Measurements from ENCODE around the gene TRPV3.
"Not testable (repeated sequence)": the region's sequence is repeated elsewhere in the genome, so short reads cannot be mapped to it uniquely, and the experiment has no call there.

DNA sequence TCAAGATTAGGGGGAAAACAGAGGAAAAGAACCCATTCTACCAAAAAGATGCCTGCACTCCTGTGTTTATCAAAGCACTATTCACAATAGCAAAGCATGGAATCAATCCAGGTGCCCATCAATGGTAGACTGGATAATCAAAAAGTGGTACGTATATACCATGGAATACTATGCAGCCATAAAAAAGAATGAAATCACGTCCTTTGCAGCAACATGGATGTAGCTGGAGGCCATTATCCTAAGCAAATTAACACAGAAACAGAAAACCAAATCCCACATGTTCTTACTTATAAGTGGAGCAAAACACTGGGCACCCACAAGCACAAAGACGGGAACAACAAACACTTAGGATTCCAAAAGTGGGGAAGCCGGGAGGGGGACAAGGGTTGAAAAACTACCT is 21.1 kb upstream of the TRPV3 start:
- TF ChIP-seq, protein P1, sequence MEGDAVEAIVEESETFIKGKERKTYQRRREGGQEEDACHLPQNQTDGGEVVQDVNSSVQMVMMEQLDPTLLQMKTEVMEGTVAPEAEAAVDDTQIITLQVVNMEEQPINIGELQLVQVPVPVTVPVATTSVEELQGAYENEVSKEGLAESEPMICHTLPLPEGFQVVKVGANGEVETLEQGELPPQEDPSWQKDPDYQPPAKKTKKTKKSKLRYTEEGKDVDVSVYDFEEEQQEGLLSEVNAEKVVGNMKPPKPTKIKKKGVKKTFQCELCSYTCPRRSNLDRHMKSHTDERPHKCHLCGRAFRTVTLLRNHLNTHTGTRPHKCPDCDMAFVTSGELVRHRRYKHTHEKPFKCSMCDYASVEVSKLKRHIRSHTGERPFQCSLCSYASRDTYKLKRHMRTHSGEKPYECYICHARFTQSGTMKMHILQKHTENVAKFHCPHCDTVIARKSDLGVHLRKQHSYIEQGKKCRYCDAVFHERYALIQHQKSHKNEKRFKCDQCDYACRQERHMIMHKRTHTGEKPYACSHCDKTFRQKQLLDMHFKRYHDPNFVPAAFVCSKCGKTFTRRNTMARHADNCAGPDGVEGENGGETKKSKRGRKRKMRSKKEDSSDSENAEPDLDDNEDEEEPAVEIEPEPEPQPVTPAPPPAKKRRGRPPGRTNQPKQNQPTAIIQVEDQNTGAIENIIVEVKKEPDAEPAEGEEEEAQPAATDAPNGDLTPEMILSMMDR (IDR thresholded peaks at IDR 0.05; ENCODE audit: low read depth, low read length, poor library complexity, severe bottlenecking) = not testable (repeated sequence)
- TF ChIP-seq EZH2phosphoT487 (IDR thresholded peaks at IDR 0.05; ENCODE audit: borderline replicate concordance, low read length) = not testable (repeated sequence)
